ENCODE measurements around the gene ATXN2.

The ATXN2 gene

GRCh38 chr12:111444925-111445725 is 154.0 kb downstream of the ATXN2 start:
- Histone ChIP-seq H3K9me3 (ENCODE audit: control insufficient read depth, low read length) (no peaks in the 10 kb centered on the region), H3K36me3 (ENCODE audit: control insufficient read depth, insufficient read depth, low read length) (no peaks in the 10 kb centered on the region), H2AFZ (peak overlapping the region; percentile 22), H3K27ac (peak overlapping the region; percentile 29), H3K27me3 (ENCODE audit: control insufficient read depth, insufficient read depth, low read length) (no peaks in the 10 kb centered on the region), H3K4me3 (ENCODE audit: low read depth, low read length) (no peak overlapping the region), H3K4me1 (peaks cover 15% of the 10 kb centered on the region), H3K9ac (no peak overlapping the region), H3K79me2 (peaks cover 3% of the 10 kb centered on the region), H3K4me2 (ENCODE audit: low read length) (peak overlapping the region; percentile 11)
- no peak for TF ChIP-seq CTCF (IDR thresholded peaks at IDR 0.05)

- Histone ChIP-seq H3K36me3 (ENCODE audit: control insufficient read depth, insufficient read depth, low read length) (no peaks in the 10 kb centered on the region), H3K4me3 (ENCODE audit: low read depth, low read length) (no peak overlapping the region), H3K4me2 (ENCODE audit: low read length) (peak overlapping the region; percentile 11), H3K79me2 (peaks cover 3% of the 10 kb centered on the region), H3K27me3 (ENCODE audit: control insufficient read depth, insufficient read depth, low read length) (no peaks in the 10 kb centered on the region), H3K27ac (peak overlapping the region; percentile 17), H3K9me3 (ENCODE audit: control insufficient read depth, low read length) (no peaks in the 10 kb centered on the region), H2AFZ (no peak overlapping the region), H3K9ac (no peak overlapping the region), H3K4me1 (peaks cover 15% of the 10 kb centered on the region)
- no peak for TF ChIP-seq CTCF (IDR thresholded peaks at IDR 0.05)
These were observed 154.7 kb downstream of the ATXN2 start for GRCh38 chr12:111444314-111444924.

GRCh38 chr12:111443586-111443985 is 155.5 kb downstream of the ATXN2 start:
- H3K27ac ChIP-seq = no peak overlapping the region
- H3K27me3 ChIP-seq (ENCODE audit: control insufficient read depth, insufficient read depth, low read length) = no peaks in the 10 kb centered on the region
- H3K79me2 ChIP-seq = peaks cover 5% of the 10 kb centered on the region
- no peaks in the 10 kb centered on the region for H3K36me3 ChIP-seq (ENCODE audit: control insufficient read depth, insufficient read depth, low read length)
- no peak overlapping the region for H3K9ac ChIP-seq
- no peak overlapping the region for H3K4me3 ChIP-seq (ENCODE audit: low read depth, low read length)
- no peak overlapping the region for H3K4me2 ChIP-seq (ENCODE audit: low read length)
- TF ChIP-seq CTCF (IDR thresholded peaks at IDR 0.05) = no peak
- no peaks in the 10 kb centered on the region for H3K9me3 ChIP-seq (ENCODE audit: control insufficient read depth, low read length)
- H3K4me1 ChIP-seq = peaks cover 18% of the 10 kb centered on the region
- H2AFZ ChIP-seq = no peak overlapping the region

DNA sequence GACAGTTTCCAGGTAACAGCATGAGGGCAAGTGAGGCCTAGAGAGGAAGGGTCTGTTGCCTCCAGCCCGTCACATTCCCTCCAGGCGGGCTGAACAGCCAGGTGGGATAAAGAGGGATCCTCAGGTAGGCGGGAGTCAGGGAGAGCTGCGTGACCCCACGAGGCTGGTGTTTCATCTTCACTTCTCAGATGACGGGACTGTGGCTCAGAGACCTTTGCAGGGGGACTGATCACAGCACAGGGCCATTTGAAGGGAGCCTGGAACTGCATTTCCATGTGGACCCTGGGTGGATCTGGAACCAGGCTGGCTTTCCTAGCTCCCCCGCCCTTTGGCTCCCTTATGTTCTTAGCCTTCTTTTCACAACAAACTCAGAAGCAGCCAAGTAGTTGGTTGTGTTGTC is 156.0 kb downstream of the ATXN2 start:
- no peak for TF ChIP-seq CTCF (IDR thresholded peaks at IDR 0.05)
- Histone ChIP-seq H3K79me2 (peaks cover 5% of the 10 kb centered on the region), H3K4me1 (peaks cover 19% of the 10 kb centered on the region), H3K27me3 (ENCODE audit: control insufficient read depth, insufficient read depth, low read length) (no peaks in the 10 kb centered on the region), H3K4me3 (ENCODE audit: low read depth, low read length) (no peak overlapping the region), H3K36me3 (ENCODE audit: control insufficient read depth, insufficient read depth, low read length) (no peaks in the 10 kb centered on the region), H3K27ac (no peak overlapping the region), H2AFZ (no peak overlapping the region), H3K9ac (no peak overlapping the region), H3K4me2 (ENCODE audit: low read length) (no peak overlapping the region), H3K9me3 (ENCODE audit: control insufficient read depth, low read length) (no peaks in the 10 kb centered on the region)
